A673 (cell line): ENCODE measurements around the gene PHF20. TPM values are rescaled to one million over a fixed set of nuclear protein-coding genes. Genes with fewer than 3 reads are reported as not detected.
"Not testable (repeated sequence)": the region's sequence is repeated elsewhere in the genome, so short reads cannot be mapped to it uniquely, and the experiment has no call there.

Experiments
- BruUV-seq: library from RNA; stranded (reverse); fragments of 400-500 nt; replicated peaks from 2 replicates; lab custom pipeline; 2021; lab: Mats Ljungman, UMichigan
- CTCF ChIA-PET: fragments of 300-600 bp; sonication (Branson Sonifier 250); formaldehyde crosslinking; loops from one replicate; lab custom pipeline; 2022; ENCODE audit warnings: antibody characterized with exemption; lab: Charles Lee
- POLR2A ChIA-PET: fragments of 300-600 bp; sonication (Branson Sonifier 250); formaldehyde crosslinking; loops from one replicate; lab custom pipeline; 2022; ENCODE audit warnings: antibody characterized with exemption; ENCODE audit not compliant: low non-redundant PET; lab: Charles Lee
- DNase-seq: peaks from one replicate; pipeline ENCODE4 v3.0.0-alpha.2; 2015; ENCODE audit warnings: low spot score
- H3K27ac ChIP-seq: fragments of 200-600 bp; sonication (generic); 2 replicates; pipeline ENCODE4 v1.5.1; 2016; ENCODE audit warnings: mixed run types, low read depth, mild to moderate bottlenecking, mixed read lengths, antibody characterized with exemption, low read length; ENCODE audit not compliant: poor library complexity, severe bottlenecking
- H3K27me3 ChIP-seq: fragments of 200-600 bp; sonication (generic); replicated peaks from 2 replicates; pipeline ENCODE4 v1.6.1; 2017; ENCODE audit warnings: mixed run types, low read depth, mild to moderate bottlenecking, mixed read lengths, antibody characterized with exemption, low read length; ENCODE audit not compliant: insufficient read depth, poor library complexity
- H3K36me3 ChIP-seq: fragments of 200-600 bp; sonication (generic); 2 replicates; pipeline ENCODE4 v1.6.1; 2016; ENCODE audit warnings: mixed run types, mild to moderate bottlenecking, mixed read lengths, antibody characterized with exemption, low read length; ENCODE audit not compliant: insufficient read depth, poor library complexity, severe bottlenecking
- H3K4me1 ChIP-seq: fragments of 200-600 bp; sonication (generic); 2 replicates; pipeline ENCODE4 v1.6.1; 2017; ENCODE audit warnings: mixed run types, mild to moderate bottlenecking, mixed read lengths, antibody characterized with exemption, low read length; ENCODE audit not compliant: insufficient read depth, poor library complexity, severe bottlenecking
- H3K4me3 ChIP-seq: fragments of 200-600 bp; sonication (generic); 2 replicates; pipeline ENCODE4 v1.5.1; 2016; ENCODE audit warnings: low read depth, mixed run types, mild to moderate bottlenecking, mixed read lengths, low read length; ENCODE audit not compliant: poor library complexity, severe bottlenecking
- H3K9me3 ChIP-seq: fragments of 200-600 bp; sonication (generic); 2 replicates; pipeline ENCODE4 v1.6.1; 2016; ENCODE audit warnings: mixed run types, low read depth, mild to moderate bottlenecking, mixed read lengths, antibody characterized with exemption, low read length; ENCODE audit not compliant: poor library complexity, severe bottlenecking
- EZH2 ChIP-seq: fragments of 200-600 bp; sonication (generic); IDR thresholded peaks from 2 replicates; pipeline ENCODE4 v1.6.1; 2017; ENCODE audit warnings: borderline replicate concordance, low read depth, mild to moderate bottlenecking, mixed read lengths, antibody characterized with exemption, low read length; ENCODE audit not compliant: poor library complexity, severe bottlenecking
- intact Hi-C: fragments of 100-400 bp; cut with micrococcal nuclease; formaldehyde crosslinking; loops from one replicate; pipeline ENCODE4 v1.10.0; 2022; ENCODE audit not compliant: unreplicated experiment
- total RNA-seq: library from RNA; stranded (reverse); gene quantifications from 2 replicates; pipeline ENCODE4 v1.2.3, GENCODE V29; 2021
- TF ChIP-seq, protein P1 (sequence below): fragments of 300-800, 200-600 bp; sonication (generic); conservative IDR thresholded peaks from 2 replicates; pipeline ENCODE4 v1.5.1; 2017; ENCODE audit warnings: low read depth, mild to moderate bottlenecking, antibody characterized with exemption, low read length, moderate library complexity, mixed read lengths

Gene PHF20
- total RNA-seq, 1 experiment from 2014 or later: 43.0 TPM

DNA sequence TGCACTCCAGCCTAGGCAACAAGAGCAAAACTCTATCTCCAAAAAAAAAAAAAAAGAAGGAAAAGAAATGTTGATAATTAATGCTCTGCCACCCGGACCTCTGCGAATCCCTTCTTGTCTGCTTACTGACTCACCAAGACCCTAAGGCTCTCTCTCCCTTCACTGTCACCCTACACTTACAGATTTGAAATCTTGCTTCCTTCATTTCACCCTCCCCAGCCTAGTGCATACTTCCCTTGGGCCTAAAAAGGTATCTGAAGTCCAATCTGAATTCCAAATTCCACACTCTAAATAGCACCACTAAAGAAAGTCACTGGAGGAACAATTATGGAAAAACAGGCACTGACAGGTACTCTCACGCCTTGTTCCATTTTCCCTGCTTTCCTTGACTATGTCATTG lies 9.4 kb upstream of the PHF20 start:
- TF ChIP-seq, protein P1, sequence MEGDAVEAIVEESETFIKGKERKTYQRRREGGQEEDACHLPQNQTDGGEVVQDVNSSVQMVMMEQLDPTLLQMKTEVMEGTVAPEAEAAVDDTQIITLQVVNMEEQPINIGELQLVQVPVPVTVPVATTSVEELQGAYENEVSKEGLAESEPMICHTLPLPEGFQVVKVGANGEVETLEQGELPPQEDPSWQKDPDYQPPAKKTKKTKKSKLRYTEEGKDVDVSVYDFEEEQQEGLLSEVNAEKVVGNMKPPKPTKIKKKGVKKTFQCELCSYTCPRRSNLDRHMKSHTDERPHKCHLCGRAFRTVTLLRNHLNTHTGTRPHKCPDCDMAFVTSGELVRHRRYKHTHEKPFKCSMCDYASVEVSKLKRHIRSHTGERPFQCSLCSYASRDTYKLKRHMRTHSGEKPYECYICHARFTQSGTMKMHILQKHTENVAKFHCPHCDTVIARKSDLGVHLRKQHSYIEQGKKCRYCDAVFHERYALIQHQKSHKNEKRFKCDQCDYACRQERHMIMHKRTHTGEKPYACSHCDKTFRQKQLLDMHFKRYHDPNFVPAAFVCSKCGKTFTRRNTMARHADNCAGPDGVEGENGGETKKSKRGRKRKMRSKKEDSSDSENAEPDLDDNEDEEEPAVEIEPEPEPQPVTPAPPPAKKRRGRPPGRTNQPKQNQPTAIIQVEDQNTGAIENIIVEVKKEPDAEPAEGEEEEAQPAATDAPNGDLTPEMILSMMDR: no peak
- no peak for TF ChIP-seq EZH2
- Histone ChIP-seq H3K27me3 (no peaks in the 10 kb centered on the region), H3K4me1 (peaks cover 3% of the 10 kb centered on the region), H3K36me3 (no peaks in the 10 kb centered on the region), H3K9me3 (no peaks in the 10 kb centered on the region), H3K4me3 (no peak overlapping the region), H3K27ac (no peak overlapping the region)
- intact Hi-C loops: no loop called here
- ChIA-PET CTCF (no interaction called here), POLR2A (no interaction called here)
- no peak for DNase-seq
- no TSS peak for BruUV-seq

DNA sequence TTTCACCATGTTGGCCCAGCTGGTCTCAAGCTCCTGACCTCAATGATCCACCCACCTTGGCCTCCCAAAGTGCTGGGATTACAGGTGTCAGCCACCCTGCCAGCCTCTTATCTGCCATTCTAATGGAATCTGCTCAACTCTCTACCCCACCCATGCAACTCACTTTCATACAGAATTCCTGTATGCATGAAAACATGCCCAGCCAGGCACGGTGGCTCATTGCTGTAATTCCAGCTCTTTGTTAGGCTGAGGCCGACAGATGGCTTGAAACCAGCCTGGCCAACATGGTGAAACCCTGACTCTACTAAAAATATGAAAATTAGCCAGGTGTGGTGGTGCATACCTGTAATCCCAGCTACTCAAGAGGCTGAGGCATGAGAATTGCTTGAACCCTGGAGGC lies 6.9 kb upstream of the PHF20 start:
- DNase-seq, H3K27ac ChIP-seq, CTCF ChIA-PET, H3K9me3 ChIP-seq, intact Hi-C loops, BruUV-seq, POLR2A ChIA-PET, H3K36me3 ChIP-seq, H3K27me3 ChIP-seq, H3K4me3 ChIP-seq: not testable (repeated sequence)
- H3K4me1 ChIP-seq: peaks cover 17% of the 10 kb centered on the region

DNA sequence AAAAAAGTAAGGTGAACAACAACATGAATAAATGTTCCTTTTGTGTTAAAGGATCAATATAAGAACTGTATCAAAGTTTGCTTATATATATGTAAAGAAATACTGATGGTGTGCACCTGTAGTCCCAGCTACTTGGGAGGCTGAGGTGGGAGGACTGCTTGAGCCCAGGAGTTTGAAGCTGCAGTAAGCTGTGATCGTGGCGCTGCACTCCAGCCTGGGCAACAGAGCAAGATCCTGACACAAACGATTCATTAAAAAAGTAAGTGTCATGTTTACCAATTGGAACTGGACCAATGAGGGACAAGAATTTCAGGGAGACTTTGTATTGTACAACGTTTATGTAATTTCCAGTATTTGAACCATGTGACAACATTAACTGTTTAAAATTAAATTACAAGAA lies 5.0 kb upstream of the PHF20 start:
- Histone ChIP-seq H3K4me3 (no peak overlapping the region), H3K27ac (no peak overlapping the region), H3K27me3 (no peaks in the 10 kb centered on the region), H3K4me1 (peaks cover 17% of the 10 kb centered on the region), H3K9me3 (no peaks in the 10 kb centered on the region), H3K36me3 (no peaks in the 10 kb centered on the region)
- no TSS peak for BruUV-seq
- intact Hi-C loops: no loop called here
- CTCF ChIA-PET: no interaction called here
- no peak for DNase-seq
- POLR2A ChIA-PET: no interaction called here
- TF ChIP-seq EZH2: no peak
- TF ChIP-seq, protein P1: no peak

DNA sequence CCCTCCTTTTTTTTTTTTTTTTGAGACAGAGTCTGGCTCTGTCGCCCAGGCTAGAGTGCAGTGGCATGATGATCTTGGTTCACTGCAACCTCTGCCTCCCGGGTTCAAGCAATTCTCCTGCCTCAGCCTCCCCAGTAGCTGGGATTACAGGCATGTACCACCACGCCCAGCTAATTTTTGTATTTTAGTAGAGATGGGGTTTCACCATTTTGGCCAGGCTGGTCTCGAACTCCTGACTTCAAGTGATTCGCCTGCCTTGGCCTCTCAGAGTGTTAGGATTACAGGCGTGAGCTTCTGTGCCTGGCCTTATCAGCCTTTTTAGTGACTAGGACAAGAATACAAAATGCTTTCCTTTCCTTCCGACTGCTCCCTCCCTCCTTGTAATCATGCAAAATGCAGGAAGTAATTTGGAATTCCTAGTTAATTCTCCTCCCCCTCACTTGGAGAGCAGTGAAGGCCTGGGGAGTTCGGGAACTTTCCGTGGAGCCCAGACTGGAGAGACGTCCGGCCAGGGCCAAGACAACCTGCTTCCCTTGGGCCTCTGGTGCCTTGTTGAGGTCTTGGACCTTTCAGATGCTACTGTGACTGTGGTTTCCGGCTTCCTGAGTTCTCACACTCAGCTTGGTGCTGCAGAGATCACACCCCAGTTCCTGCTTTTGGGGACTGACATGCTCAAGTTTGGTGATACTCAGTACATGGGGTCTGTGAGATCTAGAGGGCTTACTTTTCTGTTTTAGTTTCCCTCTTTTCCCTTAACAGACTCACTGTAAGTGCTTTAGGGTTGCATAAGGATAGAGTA lies 3.9 kb upstream of the PHF20 start:
- intact Hi-C loops: no loop called here
- H3K27ac ChIP-seq: peak overlapping the region; percentile 65
- ChIA-PET POLR2A (no interaction called here), CTCF (no interaction called here)
- no TSS peak for BruUV-seq
- DNase-seq: no peak
- TF ChIP-seq EZH2: no peak
- TF ChIP-seq, protein P1: no peak
- H3K4me3 ChIP-seq: no peak overlapping the region
- peaks cover 20% of the 10 kb centered on the region for H3K4me1 ChIP-seq
- no peaks in the 10 kb centered on the region for H3K9me3 ChIP-seq
- H3K36me3 ChIP-seq: no peaks in the 10 kb centered on the region
- H3K27me3 ChIP-seq: no peaks in the 10 kb centered on the region
